Activated CD4-positive, alpha-beta T cell treated with anti-CD3 and anti-CD28 coated beads, Interleukin-2, amount 50 U/mL, for 4 hours (primary cell): ENCODE data around the gene RGS9.
"Not testable (repeated sequence)": the region's sequence is repeated elsewhere in the genome, so short reads cannot be mapped to it uniquely, and the experiment has no call there.

ENCODE experiments used
- DNase-seq, 2 experiments: peaks; one replicate each; pipeline ENCODE4 v3.0.0-alpha.2; 2020

The RGS9 gene

DNA sequence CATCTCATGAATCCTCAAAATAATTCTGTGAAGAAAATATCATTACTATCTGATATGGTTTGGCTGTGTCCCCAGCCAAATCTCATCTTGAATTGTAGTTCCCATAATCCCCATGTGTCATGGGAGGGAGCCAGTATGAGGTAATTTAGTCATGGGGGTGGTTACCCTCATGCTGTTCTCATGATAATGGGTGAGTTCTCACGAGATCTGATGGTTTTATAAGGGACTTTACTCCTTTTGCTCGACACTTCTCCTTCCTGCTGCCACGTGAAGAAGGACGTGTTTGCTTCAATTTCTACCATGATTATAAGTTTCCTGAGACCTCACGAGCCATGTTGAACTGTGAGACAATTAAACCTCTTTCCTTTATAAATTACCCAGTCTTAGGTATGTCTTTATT lies 20.7 kb upstream of the RGS9 start:
- DNase-seq = not testable (repeated sequence)

DNA sequence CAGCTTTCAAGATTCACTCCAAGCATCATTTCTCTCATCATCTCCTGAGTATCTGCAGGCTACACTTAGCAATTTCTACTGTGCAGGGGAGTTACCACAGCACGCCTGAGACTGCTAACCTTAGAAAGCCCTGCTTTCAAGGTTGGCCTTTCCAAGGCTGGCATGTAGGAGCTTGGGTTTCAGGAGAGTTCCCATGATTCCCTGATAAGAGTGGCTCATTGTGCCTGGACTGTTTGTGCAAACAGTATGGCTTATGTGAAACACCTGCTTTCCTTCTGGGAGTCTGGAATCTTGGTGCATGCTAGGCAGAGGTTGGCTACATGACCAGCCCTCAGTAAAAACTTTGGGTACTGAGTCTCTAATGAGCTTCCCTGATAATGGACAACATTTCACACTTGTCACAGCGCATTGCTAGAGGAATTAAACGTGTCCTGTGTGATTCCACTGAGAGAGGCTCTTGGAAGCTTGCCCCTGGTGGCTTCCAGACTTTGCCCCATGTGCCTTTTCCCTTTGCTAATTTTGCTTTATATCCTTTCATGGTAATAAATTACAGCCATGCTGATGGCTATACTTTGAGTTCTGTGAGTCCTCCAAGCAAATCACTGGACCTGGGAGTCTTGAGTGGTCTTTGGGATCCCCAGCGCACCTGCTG lies 19.7 kb upstream of the RGS9 start:
- DNase-seq = no peak

DNA sequence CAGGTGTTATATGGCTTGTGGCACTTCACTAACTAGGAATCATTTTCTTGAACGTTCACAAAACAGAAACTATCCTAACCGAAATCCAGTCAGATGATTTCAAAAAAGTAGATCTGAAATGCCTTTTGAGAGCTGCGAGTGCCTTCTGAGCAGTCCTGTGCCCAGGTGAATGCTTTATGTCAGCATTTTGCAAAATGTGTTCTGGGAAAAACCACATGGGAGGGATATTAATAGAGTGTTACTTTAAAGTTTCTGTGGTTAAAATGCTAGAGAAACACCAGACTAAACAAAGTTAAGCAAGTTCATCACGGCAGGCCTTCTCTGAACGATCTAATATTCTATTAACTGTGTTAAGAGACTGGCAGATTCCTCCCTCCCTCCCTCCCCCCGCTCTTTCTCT lies 15.8 kb upstream of the RGS9 start:
- no peak for DNase-seq

DNA sequence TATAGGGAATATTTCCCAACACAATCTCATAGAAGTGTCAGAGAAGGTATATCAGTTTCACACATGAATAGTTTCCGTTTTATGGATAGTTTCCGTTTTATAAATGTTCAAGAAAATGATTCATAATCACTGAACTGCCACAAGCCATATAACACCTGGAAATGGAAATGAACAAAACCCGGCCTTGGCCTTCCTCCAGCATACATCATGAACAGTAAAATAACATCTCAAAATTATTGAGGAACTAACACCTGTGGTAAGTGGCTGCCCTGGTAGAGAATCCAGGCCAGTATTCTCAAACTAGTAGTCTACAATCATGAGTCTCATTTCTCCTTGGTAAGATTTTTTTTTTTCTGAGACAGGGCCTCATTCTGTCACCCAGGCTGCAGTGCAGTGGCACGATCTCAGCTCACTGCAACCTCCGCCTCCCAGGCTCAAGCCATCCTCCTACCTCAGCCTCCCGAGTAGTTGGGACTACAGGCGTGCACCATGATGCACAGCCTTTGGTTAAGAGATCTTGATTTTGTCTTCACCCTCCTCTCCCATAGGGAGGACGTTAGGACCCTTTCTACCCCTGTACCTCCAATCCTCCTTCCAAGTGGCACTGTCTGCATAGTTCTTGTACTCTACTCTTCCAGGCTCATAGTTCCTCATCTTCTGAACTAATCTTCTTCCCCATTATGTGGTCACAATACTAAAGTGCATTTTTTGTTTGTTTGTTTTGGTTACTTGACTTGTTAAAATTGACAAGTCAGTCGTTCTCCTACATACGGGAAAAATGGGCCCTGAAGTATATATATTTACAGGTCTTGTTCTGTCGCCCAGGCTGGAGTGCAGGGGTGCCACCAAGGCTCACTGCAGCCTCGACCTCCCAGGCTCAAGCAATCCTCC lies 15.0 kb upstream of the RGS9 start:
- no peak for DNase-seq

DNA sequence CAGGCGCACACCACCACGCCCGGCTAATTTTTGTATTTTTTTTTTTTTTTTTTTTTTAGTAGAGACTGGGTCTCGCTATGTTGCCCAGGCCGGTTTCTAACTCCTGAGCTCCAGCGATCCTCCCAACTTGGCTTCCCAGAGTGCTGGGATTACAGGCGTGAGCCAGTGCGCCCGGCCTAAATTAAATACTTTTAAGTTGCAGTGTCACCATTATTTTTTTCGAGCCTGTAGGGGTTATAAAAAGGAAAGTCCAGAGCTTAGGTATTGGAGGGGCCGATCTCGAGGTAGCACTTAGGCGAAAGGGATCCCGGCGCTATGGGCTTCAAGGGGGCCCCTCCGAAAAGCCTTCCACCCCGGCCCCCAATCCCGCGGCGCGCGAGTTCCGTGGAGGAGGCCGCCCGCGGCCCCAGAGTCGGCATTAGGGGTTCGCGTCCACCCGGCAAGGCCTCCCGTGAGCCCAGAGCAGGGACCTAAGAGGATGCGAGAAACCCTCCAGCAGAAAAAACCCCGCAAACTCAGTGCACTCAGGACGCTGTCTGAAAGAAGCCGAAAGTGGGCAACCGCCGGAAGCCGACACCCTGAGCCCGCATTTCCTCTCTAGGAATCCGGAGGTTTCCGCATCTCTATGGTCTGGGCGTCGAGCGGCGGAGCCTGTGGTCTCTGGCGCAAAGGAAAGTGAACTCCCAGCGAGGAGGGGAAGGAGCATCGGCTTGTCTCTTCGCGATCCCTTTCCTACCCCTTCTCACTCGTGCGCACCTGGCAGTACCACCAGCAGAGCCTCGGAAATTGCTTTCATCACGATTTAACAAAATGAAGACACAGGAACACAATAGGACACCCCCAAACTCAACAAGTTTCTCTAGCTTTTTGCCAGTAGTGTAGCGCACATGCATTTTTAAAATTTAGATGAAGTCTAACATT lies 14.1 kb upstream of the RGS9 start:
- peak; percentile 72 to 78 for DNase-seq

DNA sequence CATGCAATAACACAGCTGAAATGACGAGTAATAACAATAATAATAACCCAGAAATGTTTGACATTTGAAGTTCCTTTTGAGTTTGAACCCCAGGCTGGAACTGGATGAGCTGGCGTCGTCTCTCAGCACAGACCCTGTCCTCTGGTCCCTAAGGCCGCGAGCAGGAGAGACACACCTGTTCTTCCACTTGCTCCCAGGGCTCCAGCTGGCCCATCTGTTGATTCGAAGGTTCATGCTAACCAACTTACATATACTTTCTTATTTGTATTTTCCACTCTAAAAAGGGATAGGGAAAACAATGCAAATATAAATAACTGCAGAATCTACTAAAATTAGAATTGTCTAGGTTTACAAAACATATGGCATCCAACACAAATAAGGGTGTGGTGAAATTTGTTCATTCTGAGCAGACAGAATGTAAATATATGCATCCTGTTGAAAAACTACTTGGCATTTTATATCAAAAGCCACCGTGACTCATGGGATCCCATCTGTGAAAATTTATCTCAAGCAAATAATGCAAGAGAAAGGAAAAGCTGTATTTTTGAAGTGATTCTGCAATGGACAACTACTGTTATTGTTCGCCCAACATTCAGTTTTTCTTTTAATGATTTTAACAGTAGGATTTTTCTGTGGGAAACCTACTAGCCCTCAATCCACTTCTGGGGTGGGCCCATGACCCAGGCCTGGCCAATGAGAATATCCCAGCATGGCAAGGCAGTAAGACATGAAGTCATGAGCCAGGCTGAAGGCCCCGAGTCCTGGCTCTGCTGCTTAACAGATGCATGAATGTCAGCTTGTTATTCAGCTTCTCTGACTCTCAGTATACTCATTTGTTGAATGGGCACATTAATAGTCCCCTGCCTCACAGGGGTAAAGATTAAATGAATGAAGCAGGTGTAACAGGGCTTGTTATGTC lies 13.2 kb upstream of the RGS9 start:
- no peak for DNase-seq

DNA sequence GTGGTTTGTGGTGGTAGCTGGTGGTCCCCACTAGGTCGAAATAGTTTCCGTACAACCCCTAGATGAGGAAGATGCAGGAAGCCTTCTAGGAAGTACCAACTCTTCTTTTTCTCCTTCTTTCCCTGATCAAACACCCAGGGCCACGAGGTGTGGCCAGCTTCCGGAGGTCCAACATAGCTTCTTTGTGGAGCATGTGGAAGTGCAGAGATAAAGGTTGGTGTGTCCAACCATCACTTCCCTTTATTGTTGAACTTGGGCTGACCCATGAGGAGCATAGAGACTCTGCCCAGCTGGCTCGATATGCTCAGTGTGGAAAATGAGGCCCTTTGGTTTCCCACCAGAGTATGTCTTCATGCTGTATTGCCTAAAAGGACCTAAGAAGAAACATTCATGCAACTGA lies 6.3 kb upstream of the RGS9 start:
- DNase-seq = no peak

DNA sequence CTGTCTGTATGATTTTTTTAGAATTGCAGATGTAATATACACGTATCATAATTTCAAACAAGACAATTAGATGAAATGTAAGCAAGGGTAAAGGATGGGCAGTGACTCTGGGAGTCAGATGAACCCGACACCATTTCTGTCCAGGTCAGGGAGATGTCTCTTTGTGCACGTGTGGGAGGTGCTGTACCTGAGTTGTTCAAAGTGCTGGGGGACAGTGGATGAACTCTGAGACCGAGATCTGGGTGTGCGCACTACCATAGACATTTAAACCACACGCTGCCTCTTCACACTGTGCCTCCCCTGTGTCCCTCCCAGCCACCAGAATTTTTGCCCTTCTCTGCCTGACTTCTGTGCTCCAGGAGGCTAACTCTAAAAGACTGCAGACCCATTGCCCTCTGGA lies 5.9 kb upstream of the RGS9 start:
- DNase-seq = no peak

DNA sequence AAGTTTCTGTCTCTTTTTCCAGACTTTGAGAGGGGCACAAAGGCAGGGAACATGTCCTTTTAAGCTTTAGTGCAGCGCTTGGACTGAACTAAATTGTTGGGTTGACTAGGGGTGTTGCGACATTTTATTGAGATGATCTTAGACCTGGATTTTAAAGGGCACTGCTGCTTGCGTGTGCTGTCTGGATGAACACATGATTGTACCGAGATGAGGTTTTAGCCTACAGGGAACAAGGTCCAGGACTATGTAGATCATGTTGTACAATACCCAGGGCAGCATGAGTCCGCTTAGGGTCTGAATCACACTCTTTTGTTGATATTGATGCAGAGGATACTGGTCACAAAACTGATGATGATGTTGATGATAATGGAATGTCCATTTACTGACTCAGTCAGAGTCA lies 5.2 kb upstream of the RGS9 start:
- no peak for DNase-seq

DNA sequence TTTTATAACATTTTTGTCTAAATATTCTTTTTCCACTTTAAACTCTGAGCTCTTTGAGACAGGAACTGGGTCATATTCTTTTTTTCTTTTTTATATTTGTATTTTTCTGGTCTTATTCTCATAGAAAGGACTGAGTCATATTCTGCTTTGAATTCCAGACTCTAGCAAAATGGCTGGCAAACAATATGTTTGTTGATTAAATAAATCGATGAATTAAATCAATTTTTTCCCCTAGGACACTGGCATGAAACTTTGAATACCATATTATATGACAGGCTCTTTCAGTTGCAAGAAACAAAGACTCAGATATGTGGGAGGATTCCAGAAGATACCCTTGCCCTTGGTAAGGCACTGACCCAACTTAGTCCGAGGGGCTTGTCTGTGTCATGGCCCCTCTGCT lies 3.1 kb upstream of the RGS9 start:
- no peak for DNase-seq

DNA sequence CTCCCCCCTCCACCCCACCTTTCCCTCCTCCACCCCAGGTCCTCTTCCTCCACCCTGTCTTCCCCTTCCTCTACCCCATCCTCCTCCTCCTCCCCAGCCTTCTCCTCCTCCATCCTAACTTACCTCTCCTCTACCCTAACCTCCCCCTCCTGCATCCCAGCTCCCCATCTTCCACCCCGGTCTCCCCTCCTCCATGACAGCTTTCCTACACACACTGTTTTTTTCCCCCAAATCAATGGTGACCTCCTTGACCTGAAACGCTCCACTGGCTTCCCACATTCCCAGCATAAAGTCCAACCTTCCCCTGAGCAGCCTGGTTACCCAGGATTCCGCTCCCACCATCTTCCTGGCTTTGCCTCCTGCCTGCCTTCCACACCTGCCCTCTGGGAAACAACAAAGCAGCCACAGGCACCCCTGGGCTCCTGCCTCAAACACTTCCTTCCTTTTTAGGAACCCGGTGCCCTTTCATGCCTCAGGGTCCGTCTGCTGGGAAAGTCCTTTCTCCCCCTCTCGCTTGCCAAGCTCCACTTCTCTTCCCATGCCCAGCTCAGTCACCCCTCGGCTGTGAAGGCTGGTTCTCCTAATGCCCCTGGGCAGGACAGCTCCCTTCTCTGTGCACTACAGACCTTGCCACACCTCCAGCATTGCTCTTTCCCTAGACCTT lies 2.1 kb downstream of the RGS9 start:
- no peak for DNase-seq

DNA sequence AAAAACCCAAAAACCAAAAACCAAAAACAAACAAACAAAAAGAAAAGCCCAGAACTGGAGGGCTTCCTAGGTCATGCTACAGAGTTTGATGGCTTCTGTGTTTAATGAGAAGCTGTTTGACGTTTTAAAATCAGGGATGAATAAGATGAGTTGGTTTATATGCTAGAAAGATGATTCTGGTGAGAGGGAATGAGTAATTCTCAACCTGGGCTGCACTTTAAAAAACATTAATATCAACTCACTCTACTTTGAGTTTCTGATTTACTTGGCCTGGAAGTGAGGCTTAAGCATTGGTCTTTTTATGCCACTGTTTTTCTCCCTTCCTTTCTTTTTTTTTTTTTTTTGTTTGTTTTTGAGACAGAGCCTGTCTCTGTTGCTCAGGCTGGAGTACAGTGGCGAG lies 5.1 kb downstream of the RGS9 start:
- no peak for DNase-seq

DNA sequence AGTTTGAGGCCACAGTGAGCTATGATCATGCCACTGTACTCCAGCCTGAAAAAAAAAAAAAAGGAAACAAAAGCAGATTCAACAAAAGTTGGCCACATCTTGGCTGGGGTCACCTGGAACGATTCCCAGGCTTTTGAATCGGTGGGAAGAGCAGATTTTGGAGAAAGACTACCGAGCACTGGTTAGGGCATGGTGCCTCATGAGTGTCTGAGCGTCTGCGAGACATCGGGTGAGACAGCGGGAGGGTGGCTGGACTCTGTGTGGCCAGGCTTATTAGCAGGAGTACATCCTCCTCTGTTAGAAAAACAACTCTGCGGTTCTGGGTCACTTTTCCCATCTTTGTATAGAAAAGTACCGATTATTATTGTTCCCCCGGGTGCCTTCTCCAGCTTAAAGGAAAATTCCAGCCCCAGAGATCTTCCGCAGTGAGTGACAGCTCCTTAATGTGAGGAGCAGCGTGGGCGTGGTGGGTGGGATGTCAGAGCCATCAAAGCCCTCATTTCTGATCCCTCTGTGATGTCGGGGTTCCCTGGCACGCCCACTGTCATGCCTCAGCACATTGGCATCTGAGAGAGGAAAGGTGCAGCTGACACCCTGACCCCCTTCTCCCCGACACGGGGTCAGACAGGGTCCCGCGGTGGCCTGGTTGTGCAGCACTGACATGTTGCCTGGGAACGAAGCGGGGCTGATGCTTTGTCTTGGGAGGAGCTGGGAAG lies 6.9 kb downstream of the RGS9 start:
- no peak for DNase-seq

DNA sequence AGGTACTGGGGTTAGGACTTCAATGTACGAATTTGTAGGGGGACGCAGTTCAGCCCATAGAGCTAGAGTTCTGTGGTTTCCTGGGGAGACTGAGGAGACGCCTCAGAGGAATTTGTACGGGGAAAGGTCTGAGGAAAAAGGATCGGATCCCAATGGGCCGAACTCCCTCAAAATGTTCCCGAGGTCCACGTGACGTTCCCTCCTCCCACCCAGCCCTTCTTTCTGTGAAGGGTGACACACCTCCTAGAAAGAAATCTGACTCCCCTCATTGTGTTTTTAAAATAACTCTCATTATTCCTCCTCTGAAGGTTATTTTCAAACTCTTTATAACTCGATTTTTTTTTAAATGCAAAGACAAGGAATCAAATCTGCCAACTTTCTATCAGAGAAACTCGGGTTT lies 8.6 kb downstream of the RGS9 start:
- no peak for DNase-seq

DNA sequence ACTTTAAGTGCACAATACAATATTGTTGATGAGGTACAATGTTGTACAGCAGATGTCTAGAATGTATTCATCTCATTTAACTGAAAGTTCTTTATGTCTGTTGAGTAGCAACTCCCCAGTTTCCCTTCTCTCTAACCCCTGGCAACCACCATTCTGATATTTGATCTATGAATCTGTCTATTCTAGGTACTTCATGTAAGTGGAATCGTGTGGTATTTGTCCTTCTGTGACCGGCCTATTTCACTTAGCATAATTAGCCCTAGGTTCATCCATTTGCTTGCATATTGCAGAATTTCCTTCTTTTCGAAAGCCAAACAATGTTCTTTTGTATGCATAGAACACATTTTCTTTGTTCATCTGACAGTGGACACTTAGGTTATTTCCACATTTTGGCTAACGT lies 10.8 kb downstream of the RGS9 start:
- DNase-seq = no peak

DNA sequence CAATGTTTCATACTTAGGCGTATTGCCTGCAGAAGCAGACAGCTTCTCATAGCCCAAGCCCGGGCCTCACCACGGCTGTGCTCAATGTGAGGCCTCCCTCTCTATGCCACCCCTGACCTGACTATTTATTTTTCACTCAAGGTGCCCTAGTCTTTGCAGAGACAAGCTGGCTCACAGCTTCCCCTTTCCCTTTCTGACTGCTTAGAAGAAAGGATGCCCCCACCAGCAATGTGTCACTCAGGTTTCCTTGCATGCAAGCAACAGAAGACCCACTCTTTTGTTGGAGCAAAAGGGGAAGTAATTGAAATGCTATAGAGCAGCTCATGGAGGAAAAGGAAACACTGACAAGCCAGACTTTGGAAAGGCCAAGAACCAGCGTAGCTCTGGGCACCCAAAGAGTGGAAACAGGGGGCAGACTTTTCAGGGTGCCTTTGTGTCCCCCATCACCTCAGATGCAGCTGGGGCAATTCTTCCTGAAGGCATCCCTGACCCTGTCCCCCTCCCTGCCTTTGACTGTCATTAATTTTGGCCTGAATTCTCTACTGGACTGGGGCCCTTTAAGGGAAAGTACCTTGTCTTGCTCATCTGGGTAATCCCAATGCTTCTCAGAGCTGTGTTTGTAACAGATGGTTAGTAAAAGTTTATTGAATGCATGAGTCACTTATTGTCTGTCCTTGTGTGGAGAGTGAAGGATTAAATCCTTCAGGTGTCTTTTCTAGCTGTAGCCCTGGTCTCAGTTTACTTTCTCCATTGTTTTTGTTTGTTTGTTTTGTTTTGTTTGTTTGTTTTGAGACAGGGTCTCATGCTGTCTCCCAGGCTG lies 17.8 kb downstream of the RGS9 start:
- no peak for DNase-seq

DNA sequence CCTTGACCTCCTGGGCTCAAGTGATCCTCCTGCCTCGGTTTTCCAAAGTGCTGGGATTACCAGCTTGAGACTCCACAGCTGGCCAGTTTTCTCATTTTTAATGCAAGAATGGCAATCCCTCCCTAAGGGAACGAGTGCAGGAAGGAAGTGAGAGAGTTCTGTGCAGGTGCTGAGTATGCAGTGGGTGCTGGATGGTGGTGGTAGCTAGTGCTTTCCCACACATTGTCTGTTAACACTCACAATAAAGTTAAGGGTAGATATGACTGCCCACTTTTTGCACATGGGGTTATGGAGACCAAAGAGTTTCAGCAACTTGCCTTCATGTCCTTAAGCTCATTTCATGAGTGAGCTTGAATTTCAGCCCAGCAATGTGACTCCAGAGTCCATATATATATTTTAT lies 18.5 kb downstream of the RGS9 start:
- no peak for DNase-seq

DNA sequence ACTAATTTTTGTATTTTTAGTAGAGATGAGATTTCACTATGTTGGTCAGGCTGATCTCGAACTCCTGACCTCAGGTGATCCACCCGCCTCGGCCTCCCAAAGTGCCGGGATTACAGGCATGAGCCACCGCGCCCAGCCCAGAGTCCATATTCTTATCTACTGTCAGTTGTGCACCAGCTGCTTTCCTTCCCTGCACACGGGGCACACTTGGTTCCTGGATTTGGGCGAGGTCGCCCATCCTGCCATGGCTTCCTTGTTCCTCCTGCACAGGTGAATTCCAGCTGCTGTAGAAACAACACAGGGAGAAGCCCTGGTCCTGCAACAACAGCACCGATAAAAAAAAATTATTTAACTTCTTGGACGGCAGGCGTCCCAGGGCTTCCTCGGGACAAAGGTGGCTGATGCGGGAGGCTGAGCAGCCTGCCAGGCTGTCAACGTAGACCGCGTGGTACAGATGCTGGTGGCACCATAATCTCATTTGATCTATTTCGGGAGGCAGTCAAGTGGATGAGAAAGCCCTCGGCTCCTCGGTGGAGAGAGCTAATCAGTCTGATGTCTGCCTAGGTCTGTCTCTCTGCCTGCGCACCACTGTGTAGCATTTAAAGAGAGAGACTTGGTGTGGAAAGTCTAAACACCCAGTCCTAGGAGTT lies 19.1 kb downstream of the RGS9 start:
- DNase-seq = no peak

DNA sequence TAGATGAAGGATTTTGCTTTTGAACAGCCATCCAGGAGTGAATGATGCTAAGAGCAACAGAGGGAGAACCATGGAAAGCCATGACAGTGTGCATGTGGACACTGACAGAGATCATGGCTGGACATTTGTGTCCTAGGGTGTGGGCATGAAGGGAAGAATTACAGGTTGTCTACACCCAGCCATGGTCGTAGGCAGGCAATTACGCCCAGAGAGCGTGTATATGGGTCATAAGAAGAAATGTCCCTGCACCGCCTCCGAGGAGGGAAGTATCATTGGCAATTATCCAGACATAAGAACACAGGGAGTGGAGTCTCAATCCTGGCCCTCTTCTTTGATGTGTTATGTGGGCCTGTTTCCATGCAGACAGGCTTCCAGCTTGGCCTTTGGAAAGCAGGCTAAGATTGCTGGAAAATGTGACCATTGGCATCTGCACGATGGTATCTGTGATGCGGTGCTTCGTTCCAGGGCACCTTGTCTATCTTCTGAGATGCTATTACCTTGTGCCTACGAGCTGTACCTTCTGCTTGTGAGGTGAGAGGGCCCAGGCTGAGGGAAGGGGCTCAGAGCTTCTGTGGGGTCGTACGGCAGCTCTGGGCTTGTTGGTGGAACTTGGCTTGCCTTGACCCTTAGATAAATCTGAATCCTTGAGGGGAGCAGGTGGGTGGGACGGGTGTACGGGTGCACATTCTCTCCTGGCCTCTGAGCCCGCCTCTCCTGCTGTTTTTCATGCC lies 19.8 kb downstream of the RGS9 start:
- no peak for DNase-seq
